Heart right ventricle (tissue), 16 donors: ENCODE data around the gene IER3. TPM values are rescaled to one million over a fixed set of nuclear protein-coding genes. Genes with fewer than 3 reads are reported as not detected.

ENCODE experiments used
- ATAC-seq, 8 donors: fragments of 200-7000 bp; cut with Tn5 transposase; one replicate each; pipeline ENCODE4 v1.9.1; 2020; ENCODE audit warnings: mild to moderate bottlenecking in 8 of 8, moderate library complexity in 8 of 8, moderate number of reproducible peaks in 1 of 8
- DNase-seq, 2 donors: peaks; one replicate each; pipeline ENCODE4 v3.0.0-alpha.2; 2020
- H3K27ac ChIP-seq, 10 donors: fragments of 200-600 bp; sonication (generic) in 2 of 10; one replicate each; pipeline versions ENCODE4 v1.5.0 to v1.8.0; 2020 to 2022; ENCODE audit warnings: mild to moderate bottlenecking in 3 of 10
- H3K27me3 ChIP-seq, 7 donors: fragments of 200-600 bp; one replicate each; pipeline ENCODE4 v1.8.0; 2021 to 2022; ENCODE audit warnings: mild to moderate bottlenecking in 2 of 7
- H3K36me3 ChIP-seq, 9 donors: fragments of 200-600 bp; sonication (generic) in 1 of 9; one replicate each; pipeline versions ENCODE4 v1.5.0 to v1.8.0; 2020 to 2022; ENCODE audit warnings: mild to moderate bottlenecking in 2 of 9
- H3K4me1 ChIP-seq, 9 donors: fragments of 200-600 bp; sonication (generic) in 1 of 9; one replicate each; pipeline versions ENCODE4 v1.5.0 to v1.8.0; 2020 to 2022; ENCODE audit warnings: mild to moderate bottlenecking in 4 of 9
- H3K4me3 ChIP-seq, 10 donors: fragments of 200-600 bp; sonication (generic) in 2 of 10; one replicate each; pipeline versions ENCODE4 v1.5.0 to v1.8.0; 2020 to 2022; ENCODE audit warnings: mild to moderate bottlenecking in 7 of 10, moderate library complexity in 2 of 10
- H3K9me3 ChIP-seq, 11 donors: fragments of 200-600 bp in 10 of 11; sonication (generic) in 2 of 11; one replicate each; pipeline versions ENCODE4 v1.5.0 to v1.8.0; 2013 to 2022; ENCODE audit warnings: mild to moderate bottlenecking in 2 of 11, control low read depth in 1 of 11, moderate library complexity in 1 of 11
- CTCF ChIP-seq, 9 donors: fragments of 200-600 bp; sonication (generic) in 2 of 9; IDR thresholded peaks; one replicate each; pipeline versions ENCODE4 v1.5.0 to v1.8.0; 2021 to 2022; ENCODE audit warnings: antibody characterized with exemption in 9 of 9, mild to moderate bottlenecking in 5 of 9, moderate library complexity in 1 of 9
- WGBS, 2 donors: extraction: QIAGEN DNeasy Blood & Tissue Kit; methylation state at CpG; one replicate each; pipeline ENCODE4 v1.1.7; 2013; ENCODE audit warnings: inconsistent platforms in 1 of 2; 5-methylcytosine and 5-hydroxymethylcytosine counted together
- intact Hi-C, 10 donors: fragments of 100-400 bp; cut with DNase I; formaldehyde crosslinking; loops; one replicate each; pipeline versions ENCODE4 v1.11.1 to v1.14.2; 2022
- polyA plus RNA-seq, 2 donors: library from polyadenylated mRNA; stranded (reverse); fragments of 200-250 nt; gene quantifications; one replicate each; pipeline ENCODE4 v1.2.3, GENCODE V29; 2013
- total RNA-seq, 10 donors: library from RNA; stranded (reverse); fragmentation: NEBNext Ultra II Directional in 3 of 10; extraction: Animal tissue kit (Norgen Biotek cat#: 25700) in 3 of 10; gene quantifications; one replicate each; pipeline versions ENCODE4 v1.2.1 to v1.2.4, GENCODE V29; 2021 to 2023
- donor health status: Arrhythmogenic right ventricular cardiomyopathy.
- donor health status: ischemic (EF 13 %, LVEDD 7.1; RV severe dilation, severe dysfunction).
- donor health status: healthy with polysubstance abuse.
- donor health status: DM: no; HTN: yes; CAD: no.
- donor health status: DM: no; HTN: no; CAD: no.
- donor health status: ischemic (EF 25% LVEDD 6.9; RV normal size, moderate dysfunction).
- donor health status: ischemic (EF 25% LVEDD 5.7; RV mildly dilated, moderate dysfunction).
- donor health status: healthy.
- donor health status: DM: yes; HTN: yes; CAD: no.
- donor health status: Ischemic cardiomyopathy.
- donor health status: ischemic (EF 35%, LVEDD 5.7; RV mildly dilated, moderate dysfunction).
- donor health status: nonischemic (EF 11% LVEDD 7.7; RV severe dilation, severe dysfunction).
- donor health status: DM: yes; HTN: yes; CAD: no.
- donor health status: PGD.
- donor health status: ischemic (EF 29% LVEDD 5.4; RV normal size, mild dysfunction).
- donor health status: nonischemic (EF 23%, LVEDD 6.1; RV moderate dilation, normal function).

IER3 gene
- total and polyA plus RNA-seq, 12 donors, result 15.6 to 309 (median 103) TPM

GRCh38 chr6:30752157-30752927, 8.0 kb upstream of the IER3 start:
- H3K27me3 ChIP-seq, result no peaks in the 10 kb centered on the region
- H3K27ac ChIP-seq, result peak overlapping the region; percentile 82 to 99 (median 94)
- no peaks in the 10 kb centered on the region for H3K36me3 ChIP-seq
- H3K9me3 ChIP-seq, result no peaks in the 10 kb centered on the region
- DNase-seq (peak; percentile 88 to 95), ATAC-seq (peak; percentile 91 to 96 (median 94))
- peaks cover 8 to 65% (median 41%) of the 10 kb centered on the region in 9 donors for H3K4me1 ChIP-seq
- intact Hi-C loops, result loop anchor here in 1 of 10 donors (2.0 kb wide), 1 partner anchor 28 kb away; no protein-coding TSS in a partner anchor
- H3K4me3 ChIP-seq, result no peak overlapping the region
- TF ChIP-seq CTCF (IDR thresholded peaks at IDR 0.05), result peak in 3 of 9 donors; percentile 11 to 29 (median 21)
- WGBS, 2 donors, result 31% methylated on average over 12 of the region's 12 CpGs

DNA sequence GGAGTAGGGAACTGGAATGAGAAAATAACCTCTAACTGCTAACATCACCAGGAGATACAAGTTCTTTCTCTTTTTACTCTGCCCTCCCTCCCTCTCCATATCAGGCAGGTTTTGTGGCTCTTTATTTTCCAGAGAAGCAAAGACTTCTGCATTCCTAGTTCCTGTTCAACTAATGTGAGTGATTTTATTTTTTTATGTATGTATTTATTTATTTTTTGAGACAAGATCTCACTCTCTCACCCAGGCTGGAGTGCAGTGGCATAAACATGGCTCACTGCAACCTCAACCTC, 6.0 kb upstream of the IER3 start:
- H3K4me1 ChIP-seq, result peaks cover 6 to 65% (median 46%) of the 10 kb centered on the region in 9 donors
- intact Hi-C loops, result no loop called here
- no peak for ATAC-seq

DNA sequence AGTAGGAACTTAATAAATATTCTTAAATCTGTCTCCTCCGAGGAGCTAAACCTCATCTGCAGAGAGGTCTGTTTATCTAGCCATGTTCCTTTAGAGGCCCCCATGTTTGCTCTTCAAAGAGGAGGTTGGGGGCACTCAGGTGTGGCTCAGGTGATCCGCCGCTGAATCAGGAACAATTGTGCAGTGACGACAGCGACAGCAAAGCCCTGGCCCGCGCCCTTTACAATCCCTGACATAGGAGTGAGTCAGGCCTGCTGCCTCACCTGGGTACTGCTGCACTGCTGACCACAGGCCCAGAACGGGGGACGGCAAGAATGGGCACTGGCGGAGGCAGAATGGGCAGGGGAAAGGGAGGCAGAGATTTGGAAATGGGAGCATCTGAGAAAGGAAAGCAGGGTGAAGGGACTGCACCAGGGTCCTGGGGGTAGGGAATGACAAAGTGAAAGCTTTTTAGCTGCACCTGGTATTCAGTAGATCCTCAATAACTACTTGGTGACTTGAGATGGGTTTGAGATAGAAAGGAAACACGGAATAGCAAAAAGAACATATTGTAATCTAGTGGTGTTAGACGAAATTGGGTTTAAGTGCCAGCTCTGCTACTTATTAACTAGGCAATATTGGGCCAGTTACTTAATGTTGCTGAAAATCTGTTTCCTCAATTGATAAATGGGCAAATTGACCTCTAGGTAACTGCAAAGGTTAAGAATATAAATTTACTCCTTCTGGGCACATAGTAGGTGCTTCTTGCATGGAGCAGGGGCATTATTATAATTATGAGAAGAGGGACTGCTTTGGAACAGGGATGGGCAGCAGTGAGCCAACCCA, 5.4 kb upstream of the IER3 start:
- Histone ChIP-seq H3K27me3 (no peaks in the 10 kb centered on the region), H3K4me3 (no peak overlapping the region), H3K36me3 (no peaks in the 10 kb centered on the region), H3K9me3 (no peaks in the 10 kb centered on the region), H3K4me1 (peaks cover 9 to 71% (median 46%) of the 10 kb centered on the region in 9 donors), H3K27ac (peak overlapping the region in 6 of 10 donors; percentile 62 to 99 (median 96))
- no peak for TF ChIP-seq CTCF (IDR thresholded peaks at IDR 0.05)
- 92 to 93% methylated on average over 12 of the region's 12 CpGs for WGBS, 2 donors
- intact Hi-C loops, result loop anchor here in 3 of 10 donors (5.0 to 10.0 kb wide), 3 partner anchors 75 to 335 kb away; no protein-coding TSS in a partner anchor
- no peak for ATAC-seq
- DNase-seq, result no peak

More for the DNA sequence above, 6.0 kb upstream of the IER3 start:
- TF ChIP-seq CTCF (IDR thresholded peaks at IDR 0.05), result no peak
- no peaks in the 10 kb centered on the region for H3K9me3 ChIP-seq
- no peaks in the 10 kb centered on the region for H3K36me3 ChIP-seq
- no peaks in the 10 kb centered on the region for H3K27me3 ChIP-seq
- peak overlapping the region in 6 of 10 donors; percentile 90 to 99 (median 96) for H3K27ac ChIP-seq
- no peak overlapping the region for H3K4me3 ChIP-seq
- no peak for DNase-seq

DNA sequence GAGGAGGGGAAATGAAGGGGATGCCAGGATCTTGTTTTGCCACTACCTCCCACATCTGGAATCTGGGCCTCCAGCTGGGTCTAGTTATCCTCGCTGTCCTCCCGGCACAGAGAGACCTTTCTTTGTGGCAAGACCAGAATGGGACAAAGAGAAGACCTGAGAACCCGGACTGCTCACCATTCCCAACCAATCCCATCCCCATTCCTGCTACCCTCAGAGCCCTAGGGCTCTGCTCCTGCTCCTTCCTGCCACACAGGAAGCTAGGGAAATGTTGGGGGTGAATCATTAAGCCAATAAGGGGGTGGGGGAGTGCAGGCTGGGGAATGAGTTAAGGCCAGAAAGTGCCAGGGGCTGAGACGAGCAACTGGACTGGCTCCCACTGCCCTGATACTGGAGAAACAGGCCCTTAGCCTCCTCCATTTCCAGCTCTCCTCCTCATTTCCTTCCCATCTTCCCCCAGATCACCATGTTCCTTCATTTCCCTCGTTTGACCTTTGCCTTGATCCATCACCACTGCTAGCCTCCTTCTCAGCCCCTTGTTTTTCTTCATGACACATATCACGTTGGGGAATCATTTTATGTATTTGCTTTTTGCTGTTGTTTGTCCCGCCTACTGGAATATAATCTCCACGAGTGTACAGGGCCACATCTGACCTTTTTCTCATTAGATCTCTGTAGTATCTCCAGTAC, 4.6 kb upstream of the IER3 start:
- Histone ChIP-seq H3K4me1 (peaks cover 9 to 77% (median 46%) of the 10 kb centered on the region in 9 donors), H3K36me3 (no peaks in the 10 kb centered on the region), H3K27me3 (no peaks in the 10 kb centered on the region), H3K4me3 (no peak overlapping the region), H3K27ac (peak overlapping the region in 7 of 10 donors; percentile 1 to 99 (median 62)), H3K9me3 (no peaks in the 10 kb centered on the region)
- no peak for TF ChIP-seq CTCF (IDR thresholded peaks at IDR 0.05)
- no peak for DNase-seq
- WGBS, 2 donors, result 69 to 73% methylated on average over 8 of the region's 8 CpGs
- no peak for ATAC-seq
- intact Hi-C loops, result loop anchor here in 3 of 10 donors (5.0 to 10.0 kb wide), 3 partner anchors 76 to 336 kb away; no protein-coding TSS in a partner anchor
